GM19025 (cell line): ENCODE data around the gene TMPRSS2.

ENCODE experiments used
- ATAC-seq: cut with Tn5 transposase; IDR thresholded peaks from one replicate; pipeline ENCODE4 v1.9.1; 2021; ENCODE audit warnings: mild to moderate bottlenecking, low read depth, moderate library complexity; ENCODE audit not compliant: unreplicated experiment

The TMPRSS2 gene

GRCh38 chr21:41510500-41510899 is 2.5 kb upstream of the TMPRSS2 start:
- no peak for ATAC-seq

GRCh38 chr21:41509733-41510132 is 1.8 kb upstream of the TMPRSS2 start:
- ATAC-seq, result no peak

GRCh38 chr21:41509145-41509496 is 1.2 kb upstream of the TMPRSS2 start:
- no peak for ATAC-seq

- ATAC-seq, result no peak
These were observed 622 bp upstream of the TMPRSS2 start for GRCh38 chr21:41508415-41509144.

GRCh38 chr21:41506611-41507520 is 1.1 kb downstream of the TMPRSS2 start:
- no peak for ATAC-seq

GRCh38 chr21:41506005-41506594 is 1.9 kb downstream of the TMPRSS2 start:
- ATAC-seq, result no peak

GRCh38 chr21:41504030-41504429 is 3.9 kb downstream of the TMPRSS2 start:
- ATAC-seq, result no peak

GRCh38 chr21:41503331-41503730 is 4.6 kb downstream of the TMPRSS2 start:
- ATAC-seq, result no peak

GRCh38 chr21:41501919-41502318 is 6.0 kb downstream of the TMPRSS2 start:
- ATAC-seq, result no peak

GRCh38 chr21:41500931-41501381 is 7.0 kb downstream of the TMPRSS2 start:
- no peak for ATAC-seq

- no peak for ATAC-seq
These were observed 7.6 kb downstream of the TMPRSS2 start for GRCh38 chr21:41500363-41500762.

- ATAC-seq, result no peak
These were observed 8.0 kb downstream of the TMPRSS2 start for GRCh38 chr21:41499920-41500319.

- no peak for ATAC-seq
These were observed 10.2 kb downstream of the TMPRSS2 start for GRCh38 chr21:41497788-41498187.

- ATAC-seq, result no peak
These were observed 10.9 kb downstream of the TMPRSS2 start for GRCh38 chr21:41497008-41497407.

GRCh38 chr21:41494242-41494641 is 13.7 kb downstream of the TMPRSS2 start:
- ATAC-seq, result no peak

GRCh38 chr21:41491412-41491811 is 16.5 kb downstream of the TMPRSS2 start:
- ATAC-seq, result no peak

GRCh38 chr21:41490330-41490729 is 17.6 kb downstream of the TMPRSS2 start:
- ATAC-seq, result no peak

- ATAC-seq, result no peak
These were observed 18.6 kb downstream of the TMPRSS2 start for GRCh38 chr21:41489329-41489728.

- ATAC-seq, result no peak
These were observed 19.9 kb downstream of the TMPRSS2 start for GRCh38 chr21:41488080-41488479.

GRCh38 chr21:41487082-41487481 is 20.9 kb downstream of the TMPRSS2 start:
- no peak for ATAC-seq

- no peak for ATAC-seq
These were observed 24.0 kb downstream of the TMPRSS2 start for GRCh38 chr21:41483973-41484372.
